H1 (cell line): Measurements from ENCODE around the gene LRP8. TPM values are rescaled to one million over a fixed set of nuclear protein-coding genes. Genes with fewer than 3 reads are reported as not detected.

Source experiments
- CTCF ChIA-PET: fragments of 300-600 bp; sonication (Branson Sonifier 250); formaldehyde crosslinking; loops from one replicate; lab custom pipeline; 2021; ENCODE audit not compliant: partially characterized antibody; lab: Charles Lee
- POLR2A ChIA-PET: fragments of 300-600 bp; sonication (Branson Sonifier 250); formaldehyde crosslinking; loops from one replicate; lab custom pipeline; 2021; ENCODE audit warnings: inconsistent platforms; ENCODE audit not compliant: partially characterized antibody; lab: Charles Lee
- DNase-seq, 2 experiments: peaks; one replicate each; pipeline versions ENCODE4 v3.0.0 to v3.0.0-alpha.2; 2010 to 2022; ENCODE audit warnings: low spot score in 2 of 2, low read depth in 1 of 2, mixed read lengths in 1 of 2
- FAIRE-seq: peaks from 2 replicates; lab custom pipeline; 2011; peaks lifted over from hg19 to GRCh38; lab: Jason Lieb, UNC
- H2AFZ ChIP-seq: 2 replicates; pipeline ENCODE4 v1.8.1; 2012; ENCODE audit warnings: low read length, inconsistent platforms
- H2AK5ac ChIP-seq: 2 replicates; pipeline ENCODE4 v1.6.1; 2013; ENCODE audit warnings: low read depth, low read length
- H2BK120ac ChIP-seq: replicated peaks from 2 replicates; pipeline ENCODE3; 2013; ENCODE audit warnings: low read depth, low read length, inconsistent platforms
- H2BK12ac ChIP-seq: 2 replicates; pipeline ENCODE4 v1.6.1; 2013; ENCODE audit warnings: low read depth, low read length
- H2BK15ac ChIP-seq: 2 replicates; pipeline ENCODE4 v1.6.1; 2013; ENCODE audit warnings: low read length
- H2BK20ac ChIP-seq: 2 replicates; pipeline ENCODE4 v1.6.1; 2013; ENCODE audit warnings: low read length
- H2BK5ac ChIP-seq: 2 replicates; pipeline ENCODE4 v1.6.1; 2013; ENCODE audit warnings: low read depth, low read length
- H3K14ac ChIP-seq: 2 replicates; pipeline ENCODE4 v1.6.1; 2013; ENCODE audit warnings: inconsistent platforms; ENCODE audit not compliant: insufficient read length
- H3K18ac ChIP-seq: 2 replicates; pipeline ENCODE4 v1.6.1; 2013; ENCODE audit warnings: low read length; ENCODE audit errors: extremely low read depth
- H3K23ac ChIP-seq: 2 replicates; pipeline ENCODE4 v1.6.1; 2013; ENCODE audit warnings: inconsistent platforms; ENCODE audit not compliant: insufficient read length
- H3K23me2 ChIP-seq: 2 replicates; pipeline ENCODE4 v1.6.1; 2013; ENCODE audit warnings: low read depth, low read length
- H3K27ac ChIP-seq: 2 replicates; pipeline ENCODE4 v1.6.1; 2011; ENCODE audit warnings: low read depth, low read length, inconsistent platforms
- H3K27me3 ChIP-seq, 4 experiments: replicated peaks in 1 of 4; 1 replicate in 1 of 4; 2 replicates in 3 of 4; pipeline versions ENCODE4 v1.6.1 to v1.8.1; 2011 to 2013; ENCODE audit warnings: low read length in 3 of 4, mild to moderate bottlenecking in 3 of 4, inconsistent platforms in 2 of 4, mixed read lengths in 2 of 4, moderate library complexity in 1 of 4; ENCODE audit not compliant: control insufficient read depth in 3 of 4, insufficient read depth in 3 of 4; ENCODE audit errors: extremely low read depth in 1 of 4
- H3K36me3 ChIP-seq, 4 experiments: 2 replicates each; pipeline versions ENCODE4 v1.6.1 to v1.8.1; 2011 to 2013; ENCODE audit warnings: mild to moderate bottlenecking in 4 of 4, low read length in 3 of 4, moderate library complexity in 2 of 4, control low read depth in 1 of 4, inconsistent platforms in 1 of 4; ENCODE audit not compliant: insufficient read depth in 4 of 4, control insufficient read depth in 2 of 4
- H3K4ac ChIP-seq: replicated peaks from 2 replicates; pipeline ENCODE3; 2013; ENCODE audit warnings: low read length, low read depth, mixed read lengths, inconsistent platforms; ENCODE audit not compliant: insufficient read length
- H3K4me1 ChIP-seq, 4 experiments: replicated peaks in 1 of 4; 1 replicate in 1 of 4; 2 replicates in 3 of 4; pipeline versions ENCODE4 v1.6.1 to v1.8.1; 2011 to 2013; ENCODE audit warnings: low read length in 3 of 4, inconsistent platforms in 2 of 4, mixed read lengths in 1 of 4; ENCODE audit not compliant: insufficient read depth in 4 of 4, control insufficient read depth in 3 of 4
- H3K4me2 ChIP-seq, 2 experiments: 2 replicates each; pipeline versions ENCODE4 v1.6.1 to v1.8.1; 2011 to 2013; ENCODE audit warnings: low read depth in 2 of 2, low read length in 2 of 2, control low read depth in 1 of 2, inconsistent platforms in 1 of 2, mild to moderate bottlenecking in 1 of 2; ENCODE audit not compliant: insufficient read depth in 1 of 2
- H3K4me3 ChIP-seq, 4 experiments: fragments of 200-600, 300-600 bp in 1 of 4; sonication (generic), shearing (Covaris generic), sonication (Bioruptor Twin) in 1 of 4; 2 replicates each; pipeline versions ENCODE4 v1.5.1 to v1.8.1; 2011 to 2016; ENCODE audit warnings: low read length in 4 of 4, low read depth in 3 of 4, control low read depth in 2 of 4, inconsistent platforms in 2 of 4, mild to moderate bottlenecking in 2 of 4, mixed read lengths in 1 of 4, moderate library complexity in 1 of 4; ENCODE audit not compliant: insufficient read depth in 2 of 4; ENCODE audit errors: extremely low read depth in 1 of 4
- H3K56ac ChIP-seq: replicated peaks from 2 replicates; pipeline ENCODE3; 2013; ENCODE audit warnings: low read depth, mild to moderate bottlenecking, mixed read lengths, low read length, inconsistent platforms; ENCODE audit not compliant: insufficient read length
- H3K79me1 ChIP-seq: 2 replicates; pipeline ENCODE4 v1.6.1; 2013; ENCODE audit warnings: low read depth, low read length, control low read depth
- H3K79me2 ChIP-seq, 2 experiments: 2 replicates each; pipeline versions ENCODE4 v1.6.1 to v1.8.1; 2012 to 2013; ENCODE audit warnings: low read length in 2 of 2, mild to moderate bottlenecking in 2 of 2, inconsistent platforms in 1 of 2; ENCODE audit not compliant: insufficient read depth in 2 of 2, control insufficient read depth in 1 of 2
- H3K9ac ChIP-seq, 4 experiments: replicated peaks in 1 of 4; 1 replicate in 1 of 4; 2 replicates in 3 of 4; pipeline versions ENCODE4 v1.6.1 to v1.8.1; 2011 to 2013; ENCODE audit warnings: low read depth in 3 of 4, low read length in 3 of 4, control low read depth in 2 of 4, mild to moderate bottlenecking in 2 of 4, moderate library complexity in 2 of 4, inconsistent platforms in 1 of 4; ENCODE audit errors: extremely low read depth in 1 of 4
- H3K9me3 ChIP-seq, 2 experiments: 2 replicates each; pipeline versions ENCODE4 v1.6.1 to v1.8.1; 2012 to 2013; ENCODE audit warnings: mild to moderate bottlenecking in 2 of 2, moderate library complexity in 2 of 2, control low read depth in 1 of 2, inconsistent platforms in 1 of 2, low read depth in 1 of 2, low read length in 1 of 2, mixed read lengths in 1 of 2; ENCODE audit not compliant: insufficient read depth in 2 of 2
- H4K20me1 ChIP-seq, 2 experiments: replicated peaks in 1 of 2; 2 replicates each; pipeline versions ENCODE3 to v1.8.1; 2011 to 2013; ENCODE audit warnings: inconsistent platforms in 2 of 2, low read length in 2 of 2, mild to moderate bottlenecking in 1 of 2; ENCODE audit not compliant: insufficient read depth in 2 of 2, control insufficient read depth in 1 of 2
- H4K5ac ChIP-seq: 2 replicates; pipeline ENCODE4 v1.6.1; 2013; ENCODE audit warnings: low read length, low read depth, mixed read lengths, inconsistent platforms; ENCODE audit not compliant: insufficient read length
- H4K8ac ChIP-seq: 2 replicates; pipeline ENCODE4 v1.8.0; 2013; ENCODE audit warnings: mild to moderate bottlenecking, moderate library complexity, low read length, inconsistent platforms; ENCODE audit not compliant: insufficient read depth; ENCODE audit errors: extremely low read depth
- H4K91ac ChIP-seq: replicated peaks from 2 replicates; pipeline ENCODE3; 2013; ENCODE audit warnings: low read length, mixed read lengths, inconsistent platforms; ENCODE audit not compliant: insufficient read length
- ASH2L ChIP-seq: fragments of 200-600, 300-600 bp; sonication (generic); IDR thresholded peaks from one replicate; pipeline ENCODE4 v1.7.1; 2017; ENCODE audit warnings: low read length
- CTCF ChIP-seq, 3 experiments: IDR thresholded peaks; 1 replicate in 2 of 3; 2 replicates in 1 of 3; pipeline versions ENCODE4 v1.5.1 to v1.6.1; 2011; ENCODE audit warnings: low read length in 3 of 3, mild to moderate bottlenecking in 3 of 3, inconsistent platforms in 2 of 3, low read depth in 1 of 3, moderate library complexity in 1 of 3; ENCODE audit not compliant: insufficient read depth in 1 of 3; ENCODE audit errors: control extremely low read depth in 1 of 3
- WGBS, 2 experiments: shearing (Covaris generic) in 1 of 2; methylation state at CpG; one replicate each; pipeline versions ENCODE4 v1.1.6 to v1.1.7; 2013 to 2015; ENCODE audit warnings: low lambda C conversion rate in 2 of 2, mixed read lengths in 2 of 2, inconsistent platforms in 1 of 2, low coverage in 1 of 2, missing lambda C conversion rate in 1 of 2; ENCODE audit not compliant: insufficient replicate concordance in 2 of 2, insufficient coverage in 1 of 2, insufficient read length in 1 of 2; ENCODE audit errors: extremely low coverage in 1 of 2, missing lambda C conversion rate in 1 of 2; 5-methylcytosine and 5-hydroxymethylcytosine counted together
- polyA plus RNA-seq, 7 experiments: library from polyadenylated mRNA; depleted of rRNA in 3 of 7; stranded (reverse) in 5 of 7; unstranded in 2 of 7; fragments of >200 nt in 5 of 7; fragments of 200-250 nt in 2 of 7; gene quantifications; 1 replicate in 5 of 7; 2 replicates in 1 of 7; 4 replicates in 1 of 7; pipeline versions ENCODE4 v1.2.1 to v1.2.3, GENCODE V29; 2011 to 2013; ENCODE audit warnings: missing spikeins in 2 of 7, mixed read lengths in 2 of 7
- total RNA-seq: library from RNA; stranded (reverse); fragmentation: NEBNext Ultra II Directional; extraction: Animal tissue kit (Norgen Biotek cat#: 25700); gene quantifications from 2 replicates; pipeline ENCODE4 v1.2.1, GENCODE V29; 2021

Gene LRP8
- total and polyA plus RNA-seq, 2 of the 8 experiments (the other 6 are each of a cell fraction or from before 2014, with no cell fraction given), result 63.2 to 66.4 TPM

- Histone ChIP-seq H3K9ac (no peak overlapping the region), H3K79me2 (no peaks in the 10 kb centered on the region), H4K8ac (no peak overlapping the region), H3K79me1 (no peaks in the 10 kb centered on the region), H2AK5ac (no peak overlapping the region), H3K9me3 (no peaks in the 10 kb centered on the region), H3K4me3 (no peak overlapping the region), H4K91ac (no peak overlapping the region), H2BK20ac (no peak overlapping the region), H3K56ac (no peak overlapping the region), H3K36me3 (peaks cover 56 to 95% (median 89%) of the 10 kb centered on the region in 4 experiments), H3K4ac (no peak overlapping the region), H2BK15ac (no peak overlapping the region), H4K20me1 (peaks cover 2% of the 10 kb centered on the region in 2 experiments), H3K4me2 (no peak overlapping the region), H2BK12ac (no peak overlapping the region), H4K5ac (no peak overlapping the region), H3K23me2 (no peaks in the 10 kb centered on the region), H2BK120ac (no peak overlapping the region), H3K23ac (no peak overlapping the region), H3K4me1 (no peaks in the 10 kb centered on the region), H3K27me3 (no peaks in the 10 kb centered on the region), H2BK5ac (no peak overlapping the region), H2AFZ (no peak overlapping the region), H3K18ac (no peak overlapping the region), H3K27ac (no peak overlapping the region), H3K14ac (no peak overlapping the region)
- no peak for FAIRE-seq
- CTCF ChIA-PET, result interaction anchor here (0.6 to 7.2 kb wide), 3 partner anchors 8 to 1939 kb away, joined by 3 to 36 read pairs (median 5); no protein-coding TSS in a partner anchor
- POLR2A ChIA-PET, result interaction anchor here (0.8 kb wide), 1 partner anchor 11 kb away, joined by 4 read pairs; no protein-coding TSS in a partner anchor
- 90% methylated on average over 2 of the region's 2 CpGs; no CpG with 5 or more reads in 1 of the 2 experiments for WGBS, 2 experiments
- TF ChIP-seq ASH2L (no peak), CTCF (IDR thresholded peaks at IDR 0.05; ENCODE audit: control extremely low read depth in 1 of 3, insufficient read depth in 1 of 3, low read depth in 1 of 3, low read length in 3 of 3) (no peak)
- no peak for DNase-seq
These were observed 67.9 kb downstream of the LRP8 start for GRCh38 chr1:53259932-53260331.
